CD4-positive, alpha-beta T cell treated with Interleukin-15 for 1 hour (primary cell): Measurements from ENCODE around the gene CCDC47.
A peak's percentile ranks its signal among the peaks of the same experiment; 100 is the strongest.
"Not testable (repeated sequence)": the region's sequence is repeated elsewhere in the genome, so short reads cannot be mapped to it uniquely, and the experiment has no call there.

Source experiments
- DNase-seq: peaks from one replicate; pipeline ENCODE4 v3.0.0-alpha.2; 2020

Gene CCDC47, protein sequence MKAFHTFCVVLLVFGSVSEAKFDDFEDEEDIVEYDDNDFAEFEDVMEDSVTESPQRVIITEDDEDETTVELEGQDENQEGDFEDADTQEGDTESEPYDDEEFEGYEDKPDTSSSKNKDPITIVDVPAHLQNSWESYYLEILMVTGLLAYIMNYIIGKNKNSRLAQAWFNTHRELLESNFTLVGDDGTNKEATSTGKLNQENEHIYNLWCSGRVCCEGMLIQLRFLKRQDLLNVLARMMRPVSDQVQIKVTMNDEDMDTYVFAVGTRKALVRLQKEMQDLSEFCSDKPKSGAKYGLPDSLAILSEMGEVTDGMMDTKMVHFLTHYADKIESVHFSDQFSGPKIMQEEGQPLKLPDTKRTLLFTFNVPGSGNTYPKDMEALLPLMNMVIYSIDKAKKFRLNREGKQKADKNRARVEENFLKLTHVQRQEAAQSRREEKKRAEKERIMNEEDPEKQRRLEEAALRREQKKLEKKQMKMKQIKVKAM

DNA sequence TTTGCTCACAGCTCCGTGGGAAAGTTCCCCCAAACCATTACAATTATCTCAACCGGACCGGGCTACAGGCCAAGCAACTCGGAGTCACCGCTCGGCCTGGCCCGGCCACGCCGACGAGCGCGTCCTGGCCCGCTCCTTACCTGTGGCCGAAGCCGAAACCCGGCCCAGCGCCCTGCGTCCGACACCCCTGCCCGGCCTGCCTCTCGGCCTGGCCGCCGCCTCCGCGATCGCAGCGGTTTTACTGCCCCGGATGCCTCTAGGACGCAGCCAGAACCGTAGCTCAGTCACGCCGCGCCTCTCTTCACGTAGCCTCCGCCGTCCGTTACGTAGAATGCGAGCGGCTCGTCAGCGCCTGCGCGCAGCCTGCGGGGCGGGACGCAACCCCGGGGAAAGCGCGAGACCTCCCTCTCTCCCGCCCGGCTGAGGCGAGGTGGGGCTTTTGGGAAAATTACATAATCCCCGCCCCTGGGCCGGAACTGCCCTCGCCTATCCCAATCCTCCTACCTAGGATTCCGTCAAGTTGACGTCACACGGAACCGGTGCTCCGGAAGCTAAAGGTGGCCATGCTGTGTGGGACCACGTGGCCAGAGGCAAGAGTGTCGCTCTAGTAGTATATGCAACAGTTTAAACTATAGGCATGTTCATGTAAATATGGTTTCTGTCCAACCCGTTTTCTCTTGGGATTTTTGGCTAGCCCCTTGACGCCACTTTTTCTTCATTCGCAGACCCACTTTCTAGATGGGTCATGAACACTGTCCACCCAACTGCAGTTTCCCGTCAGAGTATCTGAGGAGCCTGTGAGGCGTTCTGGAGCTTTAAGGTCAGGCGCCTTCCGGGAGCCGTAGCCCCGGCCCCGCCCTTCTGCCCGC lies at the start of gene CCDC47:
Gene CCDC47 (minus strand): TSS at position 326 of the 869 bp plus-strand sequence. CDS start 7,422 bp downstream, outside the sequence.
- peak; percentile 99 for DNase-seq

DNA sequence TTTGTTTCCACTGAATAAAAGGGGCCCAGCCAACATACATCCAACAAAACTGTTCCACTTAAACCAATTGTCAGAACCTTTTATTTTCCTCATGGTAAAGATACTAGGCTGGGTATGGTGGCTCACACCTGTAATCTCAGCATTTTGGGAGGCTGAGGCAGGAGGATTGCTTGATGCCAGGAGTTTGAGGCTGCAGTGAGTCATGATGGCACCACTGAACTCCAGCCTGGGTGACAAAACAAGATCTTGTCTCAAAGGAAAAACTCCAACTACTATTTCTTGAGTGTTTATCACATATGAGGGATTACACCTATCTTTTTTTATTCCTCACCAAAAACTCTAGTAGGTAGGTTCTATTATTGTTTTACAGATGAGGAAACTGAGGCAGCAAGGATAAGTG lies 49.1 kb upstream of the CCDC47 start:
- DNase-seq = no peak

DNA sequence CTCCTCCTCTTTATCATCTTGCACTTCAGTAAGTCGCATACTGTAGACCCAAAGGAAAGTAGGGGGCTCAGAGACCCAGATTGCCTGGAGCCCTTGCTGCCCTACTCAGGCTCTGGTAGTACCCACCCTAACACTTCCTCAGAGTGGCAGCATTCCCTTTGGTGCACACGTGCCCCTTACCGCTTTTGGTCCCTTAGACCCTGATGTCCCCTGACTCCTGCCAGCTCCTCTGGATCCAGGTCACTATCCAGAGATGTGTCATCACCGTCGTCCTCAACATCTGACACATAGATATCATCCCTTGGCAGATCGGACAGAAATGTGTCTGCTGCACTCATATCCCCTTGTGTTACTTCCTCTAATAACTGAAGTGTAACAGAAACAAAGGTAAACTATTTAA lies 48.4 kb upstream of the CCDC47 start:
- no peak for DNase-seq

DNA sequence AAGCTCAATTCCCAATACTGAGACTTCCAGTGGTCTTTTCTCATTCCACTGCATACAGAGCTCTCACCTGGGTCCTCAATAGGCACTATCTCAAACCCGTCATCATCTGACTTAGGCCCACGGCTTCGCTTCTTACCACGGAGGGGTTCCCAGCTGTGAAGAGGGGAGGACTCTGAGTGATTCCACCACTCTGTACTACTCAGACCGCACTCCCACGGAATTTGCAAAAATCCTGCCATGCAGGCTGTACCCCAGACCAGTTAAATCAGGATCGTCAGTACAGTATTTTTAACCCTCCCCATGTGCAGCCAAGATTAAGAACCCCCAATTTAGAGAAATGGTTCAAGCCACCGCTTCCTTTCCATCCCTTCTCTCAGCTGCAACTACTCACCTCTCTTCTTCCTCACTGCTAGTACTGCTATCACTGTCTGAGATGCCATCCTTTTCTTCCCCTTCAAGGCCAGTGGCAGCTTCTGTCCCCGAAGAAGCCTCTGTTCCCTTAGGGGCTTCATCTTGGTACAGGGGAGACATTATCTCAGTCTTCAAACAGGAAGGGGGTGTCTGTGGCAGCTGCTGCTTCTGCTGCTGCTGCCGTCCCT lies 47.7 kb upstream of the CCDC47 start:
- DNase-seq = no peak

DNA sequence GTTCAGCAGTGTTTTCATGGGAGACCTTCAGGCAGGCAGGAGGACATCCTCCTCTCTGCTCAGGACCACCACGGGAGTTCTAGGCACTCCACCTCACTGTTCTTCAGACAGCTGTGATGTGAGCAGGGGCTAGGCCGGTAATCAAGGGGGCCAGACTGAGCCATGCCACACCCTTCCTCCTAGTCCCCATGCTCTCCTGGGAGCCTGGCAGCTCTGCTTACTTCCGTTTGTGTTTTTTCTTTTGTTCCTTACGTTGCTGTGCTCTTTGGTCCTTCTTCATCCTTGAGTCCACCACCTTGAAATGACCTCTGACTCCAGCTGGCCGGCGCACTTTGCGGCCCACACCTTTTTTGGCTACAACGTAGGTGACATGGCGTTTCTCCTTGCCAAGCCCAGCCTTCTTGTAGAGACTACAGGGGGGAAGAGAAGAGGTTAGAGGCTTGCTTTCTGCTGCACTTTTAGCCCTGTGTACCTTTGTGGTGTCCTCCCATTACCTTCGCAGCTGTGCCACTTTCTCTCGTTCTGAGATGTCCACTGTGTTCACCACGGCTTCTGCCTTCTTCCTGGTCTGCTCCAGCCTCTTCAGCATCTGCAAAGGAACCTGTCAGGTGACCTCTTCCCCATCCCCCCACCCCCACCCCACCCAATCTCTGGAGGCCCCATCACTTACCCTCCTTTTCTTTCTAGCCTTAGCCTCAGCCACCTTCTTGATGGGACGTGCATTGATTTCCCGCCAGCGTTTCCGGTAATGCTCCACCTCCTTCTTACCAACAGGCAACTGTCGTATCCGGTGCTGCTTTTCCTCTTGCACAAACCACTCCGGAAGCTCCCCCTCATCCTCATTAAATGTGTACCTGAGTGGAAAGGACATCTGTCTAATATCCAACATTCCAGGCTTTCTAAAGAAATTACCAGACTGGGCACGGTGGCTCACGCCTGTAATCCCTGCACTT lies 46.5 kb upstream of the CCDC47 start:
- DNase-seq = no peak

DNA sequence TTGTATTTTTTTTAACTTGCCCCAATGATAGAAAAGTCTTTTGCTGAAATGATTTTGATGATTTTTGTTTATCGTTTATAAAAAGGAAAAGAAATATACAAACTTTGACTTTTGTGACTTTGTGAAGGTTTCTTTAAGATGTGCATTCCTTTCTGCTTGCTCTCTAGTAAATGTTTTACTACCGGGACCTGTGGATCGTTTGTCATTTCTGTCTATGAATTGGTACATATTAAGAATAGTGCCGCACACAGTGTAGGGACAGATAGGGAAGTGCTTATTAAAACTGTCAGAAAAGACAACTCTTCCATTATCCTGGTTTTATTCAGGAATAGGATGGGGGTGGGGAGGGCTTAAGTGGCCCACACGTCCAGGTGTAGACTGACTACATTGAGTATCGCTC lies 45.7 kb upstream of the CCDC47 start:
- DNase-seq = no peak

DNA sequence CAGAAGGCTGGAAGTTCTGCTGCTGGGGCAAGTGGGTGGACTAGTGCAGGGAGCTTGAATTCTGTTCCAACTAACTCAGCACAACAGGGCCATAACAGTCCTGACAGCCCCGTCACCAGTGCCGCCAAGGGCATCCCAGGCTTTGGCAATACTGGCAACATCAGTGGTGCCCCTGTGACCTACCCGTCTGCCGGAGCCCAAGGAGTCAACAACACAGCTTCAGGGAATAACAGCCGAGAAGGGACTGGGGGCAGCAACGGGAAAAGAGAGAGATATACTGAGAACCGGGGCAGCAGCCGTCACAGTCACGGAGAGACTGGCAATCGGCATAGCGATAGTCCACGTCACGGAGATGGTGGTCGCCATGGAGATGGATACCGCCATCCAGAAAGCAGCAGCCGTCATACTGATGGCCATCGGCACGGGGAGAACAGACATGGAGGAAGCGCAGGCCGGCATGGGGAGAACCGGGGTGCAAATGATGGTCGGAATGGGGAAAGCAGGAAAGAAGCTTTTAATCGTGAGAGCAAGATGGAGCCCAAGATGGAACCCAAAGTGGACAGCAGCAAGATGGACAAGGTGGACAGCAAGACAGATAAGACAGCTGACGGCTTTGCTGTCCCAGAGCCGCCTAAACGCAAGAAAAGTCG lies 44.5 kb upstream of the CCDC47 start:
- DNase-seq = no peak

DNA sequence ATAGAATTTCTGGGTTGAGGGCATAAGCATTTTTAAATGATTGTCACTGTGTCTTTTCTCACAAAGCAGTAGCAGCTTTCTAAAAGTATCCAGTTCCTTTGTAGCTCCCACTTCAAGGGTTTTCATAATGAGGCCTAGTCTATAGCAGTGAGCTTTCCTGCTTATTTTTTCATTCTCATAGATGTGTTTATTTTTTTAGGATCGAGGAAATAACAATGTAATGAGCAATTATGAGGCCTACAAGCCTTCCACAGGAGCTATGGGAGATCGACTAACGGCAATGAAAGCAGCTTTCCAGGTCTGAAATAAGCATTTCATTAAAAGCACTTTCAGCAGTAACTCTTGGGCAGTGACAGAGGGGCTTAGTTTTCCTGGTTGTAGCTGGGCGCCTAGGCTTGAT lies 43.3 kb upstream of the CCDC47 start:
- DNase-seq = no peak

DNA sequence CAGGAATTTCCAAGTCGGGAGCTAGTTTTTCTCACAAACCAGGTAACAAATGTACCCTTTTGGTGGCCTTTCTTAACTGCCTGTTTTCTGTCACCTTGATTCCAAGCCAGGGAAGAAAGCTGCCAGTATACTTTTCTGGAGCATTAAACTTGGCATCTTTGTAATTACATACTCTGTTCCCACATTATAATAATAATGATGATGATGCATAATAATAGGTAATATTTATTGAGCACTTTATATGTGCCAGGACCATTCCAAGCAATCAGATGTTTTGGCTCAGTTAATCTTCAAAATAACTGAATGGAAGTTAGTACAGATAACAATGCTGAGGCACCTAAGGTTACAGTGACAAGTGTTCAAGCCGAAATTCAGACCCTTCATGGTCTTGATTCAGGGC lies 42.7 kb upstream of the CCDC47 start:
- DNase-seq = no peak

DNA sequence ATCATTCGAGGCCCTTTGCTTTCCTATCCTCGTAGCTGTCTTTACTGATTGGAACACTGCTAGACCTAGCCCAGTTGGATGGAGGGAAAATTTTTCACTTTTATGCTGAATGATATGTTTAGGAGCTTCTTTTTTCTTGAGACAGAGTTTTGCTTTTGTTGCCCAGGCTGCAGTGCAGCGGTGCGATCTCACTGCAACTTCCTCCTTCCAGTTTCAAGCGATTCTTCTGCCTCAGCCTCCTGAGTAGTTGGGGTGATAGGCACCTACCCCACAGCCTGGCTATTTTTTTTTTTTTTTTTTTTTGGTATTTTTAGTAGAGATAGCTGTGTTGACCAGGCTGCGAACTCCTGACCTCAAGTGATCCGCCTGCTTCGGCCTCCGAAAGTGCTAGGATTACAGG lies 36.6 kb upstream of the CCDC47 start:
- DNase-seq = no peak

DNA sequence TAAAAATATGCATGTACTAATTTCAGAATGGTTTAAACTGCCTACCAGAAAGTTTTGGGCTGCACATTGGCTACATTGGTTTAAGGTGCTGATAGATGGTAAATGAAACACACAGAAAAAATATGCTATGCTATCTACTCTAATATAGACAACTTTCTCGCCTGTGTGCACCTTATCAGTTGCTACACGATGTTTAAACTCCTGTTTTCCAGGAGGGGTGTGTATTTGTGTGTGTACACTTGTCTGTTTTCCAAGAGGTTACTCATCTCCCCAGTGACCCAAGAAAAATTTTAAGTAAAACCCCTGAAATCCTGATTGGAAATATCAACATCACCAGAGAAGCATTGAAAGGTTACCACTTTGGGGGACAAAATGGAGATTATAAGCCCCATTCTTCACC lies 32.2 kb upstream of the CCDC47 start:
- DNase-seq = no peak

DNA sequence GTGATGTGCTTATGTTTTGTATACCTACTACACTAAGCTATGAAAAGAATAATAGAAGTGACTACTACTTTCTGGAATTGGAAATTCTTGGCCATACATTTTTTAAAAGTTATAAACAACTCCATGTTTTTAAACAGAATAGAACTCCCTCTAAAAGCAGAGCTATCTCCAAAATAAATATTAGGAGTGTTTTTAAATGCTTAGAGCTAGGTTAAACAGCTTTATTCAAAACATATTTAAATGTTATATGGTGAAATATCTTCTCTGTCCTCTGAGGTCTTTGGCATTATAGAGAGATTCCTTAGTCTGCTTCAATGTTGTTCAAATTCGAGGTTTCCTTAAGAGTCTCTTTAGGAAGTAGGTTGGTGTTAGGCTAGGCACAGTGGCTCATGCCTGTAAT lies 30.9 kb upstream of the CCDC47 start:
- no peak for DNase-seq

DNA sequence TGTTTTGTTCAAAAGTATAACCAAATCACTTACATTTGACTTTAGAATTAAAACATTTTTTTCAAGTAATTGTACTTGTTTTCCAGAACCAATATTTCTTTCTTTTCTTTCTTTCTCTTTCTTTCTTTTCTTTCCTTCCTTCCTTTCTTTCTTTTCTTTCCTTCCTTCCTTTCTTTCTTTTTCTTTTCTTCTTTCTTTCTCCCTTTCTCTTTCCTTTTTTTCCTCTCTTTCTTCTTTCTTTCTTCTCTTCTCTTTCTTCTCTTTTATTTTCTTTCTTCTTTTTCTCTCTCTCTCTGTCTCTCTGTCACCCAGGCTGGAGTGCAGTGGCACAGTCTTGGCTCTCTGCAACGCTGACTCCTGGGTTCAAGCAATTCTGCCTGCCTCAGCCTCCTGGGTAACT lies 27.4 kb upstream of the CCDC47 start:
- no peak for DNase-seq

DNA sequence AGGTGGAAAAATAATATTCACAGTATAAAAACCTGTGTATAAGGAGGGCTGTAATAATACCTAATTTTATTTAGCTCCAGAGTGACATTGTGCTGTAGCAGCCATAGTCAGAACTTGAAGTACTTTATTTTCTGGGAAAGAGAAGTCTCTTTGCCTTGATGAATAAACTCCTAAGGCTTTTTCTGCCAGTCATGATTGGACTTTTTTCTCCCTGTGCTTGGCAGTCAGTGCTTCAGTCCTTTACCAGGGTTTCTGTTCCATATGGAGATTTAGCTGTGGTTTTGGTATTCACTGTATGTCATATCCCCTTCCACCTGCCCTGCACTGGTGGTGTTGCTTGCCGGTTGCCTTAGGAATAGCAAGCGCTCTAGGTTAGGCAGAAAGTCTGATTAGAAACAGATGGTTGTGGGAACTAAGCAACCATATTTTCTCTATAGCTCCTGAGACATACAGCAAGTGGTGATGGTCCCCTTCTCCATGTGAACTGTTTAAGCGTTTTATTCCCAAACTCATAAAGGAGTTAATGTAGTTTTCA lies 25.2 kb upstream of the CCDC47 start:
- no peak for DNase-seq

DNA sequence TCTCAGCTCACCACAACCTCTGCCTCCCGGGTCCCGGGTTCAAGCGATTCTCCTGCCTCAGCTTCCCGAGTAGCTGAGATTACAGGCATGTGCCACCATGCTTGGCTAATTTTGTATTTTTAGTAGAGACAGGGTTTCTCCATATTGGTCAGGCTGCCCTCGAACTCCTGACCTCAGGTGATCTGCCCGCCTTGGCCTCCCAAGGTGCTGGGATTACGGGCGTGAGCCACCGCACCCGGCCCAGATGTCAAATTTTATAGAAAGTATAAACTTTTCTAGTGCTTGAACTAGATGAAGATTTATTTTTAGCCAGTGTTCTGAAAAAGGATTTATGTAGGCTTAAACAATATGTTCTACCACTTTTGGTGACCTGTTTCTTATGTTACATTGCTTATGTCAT lies 23.0 kb upstream of the CCDC47 start:
- DNase-seq = not testable (repeated sequence)

DNA sequence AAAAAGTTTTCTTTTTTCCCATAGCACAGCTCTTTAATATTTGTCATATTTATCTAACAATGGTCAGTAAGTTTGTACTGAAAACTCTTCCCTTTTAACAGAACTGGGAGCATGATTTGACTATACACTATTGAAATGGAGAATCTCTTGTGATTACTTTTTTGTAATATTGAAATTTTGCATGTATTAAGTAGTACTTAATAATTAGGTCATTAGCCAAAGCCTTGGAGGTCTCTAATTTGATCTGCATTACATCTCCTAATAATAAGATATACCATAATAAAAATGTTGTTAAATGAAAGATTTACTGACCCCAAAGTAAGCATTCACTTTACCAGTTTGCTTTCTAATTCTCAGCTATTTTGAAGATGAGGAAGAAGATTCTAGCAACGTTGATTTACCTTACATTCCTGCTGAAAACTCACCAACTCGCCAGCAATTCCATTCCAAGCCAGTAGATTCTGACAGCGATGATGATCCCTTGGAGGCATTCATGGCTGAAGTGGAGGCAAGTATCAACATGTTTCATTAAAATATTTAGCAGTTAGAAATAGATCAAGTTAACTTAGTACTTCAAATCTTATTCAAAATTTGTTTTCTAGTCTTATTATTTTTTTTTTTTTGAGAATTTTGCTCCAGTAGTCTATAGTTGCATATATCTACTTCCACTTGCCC lies 18.8 kb upstream of the CCDC47 start:
- DNase-seq = no peak

DNA sequence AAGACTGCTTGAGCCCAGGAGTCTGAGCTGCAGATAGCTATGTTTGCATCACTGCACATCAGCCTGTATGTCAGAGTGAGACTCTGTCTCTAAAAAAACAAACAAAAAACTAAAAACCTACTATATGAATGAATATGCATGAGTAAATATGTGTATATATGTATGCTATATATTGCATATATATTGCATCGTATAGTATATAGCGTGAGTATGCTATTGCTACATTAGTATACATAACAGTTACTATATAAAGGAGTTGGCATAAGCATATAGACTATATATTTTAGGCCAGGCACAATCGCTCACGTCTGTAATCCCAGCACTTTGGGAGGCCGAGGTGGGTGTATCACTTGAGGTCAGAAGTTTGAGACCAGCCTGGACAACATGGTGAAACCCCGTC lies 16.7 kb upstream of the CCDC47 start:
- no peak for DNase-seq

DNA sequence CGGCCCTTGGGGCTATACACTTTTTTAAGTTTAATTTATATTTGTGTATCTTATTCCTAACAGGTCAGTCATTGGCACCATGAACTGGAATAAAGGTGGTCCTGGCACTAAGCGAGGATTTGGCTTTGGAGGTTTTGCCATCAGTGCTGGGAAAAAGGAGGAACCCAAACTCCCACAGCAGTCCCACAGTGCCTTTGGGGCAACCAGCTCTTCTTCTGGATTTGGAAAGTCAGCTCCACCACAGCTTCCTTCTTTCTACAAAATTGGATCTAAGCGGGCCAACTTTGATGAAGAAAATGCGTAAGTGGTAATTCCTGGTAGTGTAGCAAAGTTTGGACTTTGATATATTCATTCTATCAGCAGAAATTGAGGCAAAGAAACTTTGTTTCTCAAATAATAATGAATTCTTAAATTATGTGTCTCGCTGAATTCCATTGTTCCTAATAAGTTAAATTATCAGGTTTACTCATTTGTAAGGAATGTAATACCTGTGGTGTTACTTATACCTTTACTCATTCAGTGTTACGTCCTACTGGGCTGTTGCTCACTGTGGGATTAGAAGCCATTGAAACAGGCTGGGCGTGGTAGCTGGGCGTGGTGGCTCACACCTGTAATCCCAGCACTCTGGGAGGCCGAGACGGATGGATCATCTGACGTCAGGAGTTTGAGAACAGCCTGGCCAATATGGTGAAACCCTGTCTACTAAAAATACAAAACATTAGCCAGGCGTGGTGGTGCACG lies 13.7 kb upstream of the CCDC47 start:
- no peak for DNase-seq

DNA sequence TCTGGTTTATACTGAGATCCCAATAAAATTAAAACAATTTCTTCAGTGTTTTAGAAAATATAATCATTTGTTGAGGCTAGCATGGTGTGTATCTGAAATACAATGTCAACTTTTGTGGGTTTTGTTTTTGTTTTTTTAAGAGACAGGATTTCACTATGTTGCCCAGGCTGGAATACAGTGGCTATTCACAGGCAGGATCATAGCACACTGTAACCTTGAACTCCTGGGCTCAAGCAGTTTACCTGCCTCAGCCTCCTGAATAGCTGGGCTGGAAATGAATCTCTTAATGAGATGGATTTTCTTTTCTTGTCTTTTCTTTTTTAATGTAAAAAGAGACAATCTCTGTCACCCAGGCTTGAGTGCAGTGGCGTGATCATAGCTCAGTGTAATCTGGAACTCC lies 12.7 kb upstream of the CCDC47 start:
- DNase-seq = no peak

DNA sequence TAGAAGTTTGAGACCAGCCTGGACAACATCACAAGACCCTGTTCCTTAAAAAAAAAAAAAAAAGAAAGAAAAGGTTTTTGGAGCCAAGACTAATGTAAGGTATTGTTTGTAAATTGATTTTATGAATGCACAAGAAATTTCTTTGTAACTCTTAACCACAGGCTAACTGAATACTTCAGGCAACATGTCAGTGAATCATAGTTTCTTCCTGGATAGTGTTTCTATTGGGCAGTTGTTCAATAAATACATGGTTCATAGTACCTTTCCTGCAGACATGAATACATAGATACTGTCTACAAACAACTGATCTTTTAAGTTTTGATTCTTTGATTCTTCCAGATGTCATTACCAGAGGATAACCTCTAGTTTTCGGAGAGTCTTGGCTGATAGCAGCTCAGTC lies 12.2 kb upstream of the CCDC47 start:
- DNase-seq = no peak
